Neural progenitor cell (in vitro differentiated cells): ENCODE results near the gene ISCA2. TPM values are rescaled to one million over a fixed set of nuclear protein-coding genes. Genes with fewer than 3 reads are reported as not detected.

Source experiments
- DNase-seq: peaks from one replicate; pipeline ENCODE4 v3.0.0-alpha.2; 2016; ENCODE audit warnings: low spot score
- H2AFZ ChIP-seq: fragments of 200-600 bp; sonication (generic); replicated peaks from 2 replicates; pipeline ENCODE4 v1.6.1; 2016; ENCODE audit warnings: antibody characterized with exemption
- H3F3A ChIP-seq: fragments of 200-600 bp; sonication (generic); 2 replicates; pipeline ENCODE4 v1.6.1; 2016; ENCODE audit warnings: antibody characterized with exemption, low read depth
- H3K27ac ChIP-seq: fragments of 200-600 bp; sonication (generic); 2 replicates; pipeline ENCODE4 v1.5.1; 2016; ENCODE audit warnings: mild to moderate bottlenecking
- H3K27me3 ChIP-seq: fragments of 200-600 bp; sonication (generic); 2 replicates; pipeline ENCODE4 v1.6.1; 2016; ENCODE audit warnings: mild to moderate bottlenecking, moderate library complexity
- H3K36me3 ChIP-seq: fragments of 200-600 bp; sonication (generic); 2 replicates; pipeline ENCODE4 v1.5.1; 2016
- H3K4me1 ChIP-seq: fragments of 200-600 bp; sonication (generic); 2 replicates; pipeline ENCODE4 v1.6.1; 2016; ENCODE audit warnings: mixed run types
- H3K4me2 ChIP-seq: fragments of 200-600 bp; sonication (generic); 2 replicates; pipeline ENCODE4 v1.6.1; 2016
- H3K4me3 ChIP-seq: fragments of 200-600 bp; sonication (generic); 2 replicates; pipeline ENCODE4 v1.5.1; 2016
- H3K79me2 ChIP-seq: fragments of 200-600 bp; sonication (generic); 2 replicates; pipeline ENCODE4 v1.6.1; 2016; ENCODE audit warnings: low read depth
- H3K9ac ChIP-seq: fragments of 200-600 bp; sonication (generic); 2 replicates; pipeline ENCODE4 v1.6.1; 2016
- H3K9me3 ChIP-seq: fragments of 200-600 bp; sonication (generic); 2 replicates; pipeline ENCODE4 v1.5.1; 2016; ENCODE audit warnings: low read depth
- H4K20me1 ChIP-seq: fragments of 200-600 bp; sonication (generic); 2 replicates; pipeline ENCODE4 v1.6.1; 2016; ENCODE audit warnings: low read depth
- H3K27ac Mint-ChIP-seq: 3 replicates; pipeline ENCODE4 v1.8.0; 2021; ENCODE audit warnings: mixed read lengths
- H3K27me3 Mint-ChIP-seq: 2 replicates; pipeline ENCODE4 v1.8.0; 2022; ENCODE audit warnings: low read depth, mild to moderate bottlenecking, inconsistent platforms, moderate library complexity, mixed read lengths; ENCODE audit not compliant: insufficient read depth
- H3K36me3 Mint-ChIP-seq: 3 replicates; pipeline ENCODE4 v1.8.0; 2021; ENCODE audit warnings: mixed read lengths
- H3K4me1 Mint-ChIP-seq: 3 replicates; pipeline ENCODE4 v1.8.0; 2021; ENCODE audit warnings: mixed read lengths
- H3K4me3 Mint-ChIP-seq: 3 replicates; pipeline ENCODE4 v1.8.0; 2021; ENCODE audit warnings: mild to moderate bottlenecking, moderate library complexity, mixed read lengths
- H3K9me3 Mint-ChIP-seq: 3 replicates; pipeline ENCODE4 v1.8.0; 2020; ENCODE audit warnings: mixed read lengths
- EZH2 ChIP-seq: fragments of 200-600 bp; sonication (generic); IDR thresholded peaks from 2 replicates; pipeline ENCODE4 v1.6.1; 2017; ENCODE audit warnings: antibody characterized with exemption, mild to moderate bottlenecking, moderate library complexity
- EZH2phosphoT487 ChIP-seq: fragments of 200-600 bp; sonication (generic); IDR thresholded peaks from 2 replicates; pipeline ENCODE4 v1.6.1; 2017; ENCODE audit warnings: antibody characterized with exemption
- total RNA-seq: library from RNA; depleted of rRNA; stranded (reverse); fragments of >200 nt; gene quantifications from 2 replicates; pipeline ENCODE4 v1.2.3, GENCODE V29; 2015; ENCODE audit warnings: low replicate concordance
- TF ChIP-seq, protein P1 (sequence below): fragments of 200-600 bp; sonication (generic); IDR thresholded peaks from 2 replicates; pipeline ENCODE4 v1.5.1; 2017; ENCODE audit warnings: antibody characterized with exemption, mild to moderate bottlenecking

The ISCA2 gene
- total RNA-seq, 1 donor from 2014 or later, result 45.5 TPM

GRCh38 chr14:74507085-74507484, 13.5 kb downstream of the ISCA2 start:
- H3K27ac ChIP-seq, result no peak overlapping the region
- H3K36me3 ChIP-seq, result no peaks in the 10 kb centered on the region
- Mint-ChIP-seq H3K4me3 (no peak overlapping the region), H3K9me3 (no peaks in the 10 kb centered on the region), H3K27me3 (peaks cover 8% of the 10 kb centered on the region), H3K4me1 (peaks cover 41% of the 10 kb centered on the region), H3K27ac (peak overlapping the region; percentile 38), H3K36me3 (no peaks in the 10 kb centered on the region)
- no peak overlapping the region for H3K9ac ChIP-seq
- H3K4me3 ChIP-seq, result no peak overlapping the region
- H3K4me2 ChIP-seq, result no peak overlapping the region
- DNase-seq, result no peak
- no peaks in the 10 kb centered on the region for H4K20me1 ChIP-seq
- no peaks in the 10 kb centered on the region for H3K9me3 ChIP-seq
- H2AFZ ChIP-seq, result no peak overlapping the region
- no peaks in the 10 kb centered on the region for H3K79me2 ChIP-seq
- H3F3A ChIP-seq, result peaks cover under 1% of the 10 kb centered on the region
- H3K27me3 ChIP-seq, result no peaks in the 10 kb centered on the region
- peaks cover 20% of the 10 kb centered on the region for H3K4me1 ChIP-seq
- TF ChIP-seq, protein P1, sequence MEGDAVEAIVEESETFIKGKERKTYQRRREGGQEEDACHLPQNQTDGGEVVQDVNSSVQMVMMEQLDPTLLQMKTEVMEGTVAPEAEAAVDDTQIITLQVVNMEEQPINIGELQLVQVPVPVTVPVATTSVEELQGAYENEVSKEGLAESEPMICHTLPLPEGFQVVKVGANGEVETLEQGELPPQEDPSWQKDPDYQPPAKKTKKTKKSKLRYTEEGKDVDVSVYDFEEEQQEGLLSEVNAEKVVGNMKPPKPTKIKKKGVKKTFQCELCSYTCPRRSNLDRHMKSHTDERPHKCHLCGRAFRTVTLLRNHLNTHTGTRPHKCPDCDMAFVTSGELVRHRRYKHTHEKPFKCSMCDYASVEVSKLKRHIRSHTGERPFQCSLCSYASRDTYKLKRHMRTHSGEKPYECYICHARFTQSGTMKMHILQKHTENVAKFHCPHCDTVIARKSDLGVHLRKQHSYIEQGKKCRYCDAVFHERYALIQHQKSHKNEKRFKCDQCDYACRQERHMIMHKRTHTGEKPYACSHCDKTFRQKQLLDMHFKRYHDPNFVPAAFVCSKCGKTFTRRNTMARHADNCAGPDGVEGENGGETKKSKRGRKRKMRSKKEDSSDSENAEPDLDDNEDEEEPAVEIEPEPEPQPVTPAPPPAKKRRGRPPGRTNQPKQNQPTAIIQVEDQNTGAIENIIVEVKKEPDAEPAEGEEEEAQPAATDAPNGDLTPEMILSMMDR, result no peak
- TF ChIP-seq EZH2 (no peak), EZH2phosphoT487 (no peak)

DNA sequence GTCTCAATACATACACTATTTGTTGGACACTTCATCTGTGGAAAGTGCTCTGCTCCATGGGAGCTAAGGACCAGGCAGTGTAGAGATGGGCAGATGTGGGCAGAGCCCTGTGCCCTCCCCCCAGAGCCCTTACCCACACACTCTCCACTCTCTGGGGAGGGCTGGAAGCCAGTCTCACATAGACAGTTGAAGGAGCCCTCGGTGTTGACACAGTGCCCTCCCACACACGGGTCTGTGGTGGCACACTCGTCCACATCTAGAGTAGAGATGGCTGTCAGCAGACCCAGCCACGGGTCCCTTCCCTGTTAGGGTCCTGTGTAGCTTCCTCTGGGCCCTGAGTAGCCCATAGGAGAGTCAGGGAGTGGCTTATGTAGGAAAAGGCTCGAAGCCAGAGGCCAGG, 14.3 kb downstream of the ISCA2 start:
- no peaks in the 10 kb centered on the region for H3K36me3 Mint-ChIP-seq
- DNase-seq, result no peak
- H2AFZ ChIP-seq, result no peak overlapping the region

GRCh38 chr14:74508292-74508731, 14.7 kb downstream of the ISCA2 start:
- no peaks in the 10 kb centered on the region for H4K20me1 ChIP-seq
- Mint-ChIP-seq H3K27me3 (peaks cover 10% of the 10 kb centered on the region), H3K4me3 (no peak overlapping the region), H3K9me3 (no peaks in the 10 kb centered on the region), H3K36me3 (no peaks in the 10 kb centered on the region), H3K27ac (no peak overlapping the region), H3K4me1 (peaks cover 40% of the 10 kb centered on the region)
- no peaks in the 10 kb centered on the region for H3K79me2 ChIP-seq
- no peaks in the 10 kb centered on the region for H3F3A ChIP-seq
- no peak overlapping the region for H2AFZ ChIP-seq
- peak overlapping the region; percentile 45 for H3K4me2 ChIP-seq
- H3K4me1 ChIP-seq, result peaks cover 16% of the 10 kb centered on the region
- H3K9me3 ChIP-seq, result no peaks in the 10 kb centered on the region
- TF ChIP-seq EZH2, result no peak
- TF ChIP-seq, protein P1, result peak; percentile 69
- no peaks in the 10 kb centered on the region for H3K27me3 ChIP-seq
- no peak overlapping the region for H3K9ac ChIP-seq
- H3K36me3 ChIP-seq, result no peaks in the 10 kb centered on the region
- no peak overlapping the region for H3K4me3 ChIP-seq
- peak; percentile 77 for DNase-seq
- no peak overlapping the region for H3K27ac ChIP-seq

More for the DNA sequence above, 14.3 kb downstream of the ISCA2 start:
- Histone ChIP-seq H3K36me3 (no peaks in the 10 kb centered on the region), H3K4me2 (no peak overlapping the region), H3K9ac (no peak overlapping the region), H3K79me2 (no peaks in the 10 kb centered on the region), H3K9me3 (no peaks in the 10 kb centered on the region), H3K27ac (no peak overlapping the region), H3K27me3 (no peaks in the 10 kb centered on the region), H3F3A (no peaks in the 10 kb centered on the region), H3K4me3 (no peak overlapping the region), H4K20me1 (no peaks in the 10 kb centered on the region), H3K4me1 (peaks cover 16% of the 10 kb centered on the region)
- H3K27me3 Mint-ChIP-seq, result peaks cover 10% of the 10 kb centered on the region
- H3K9me3 Mint-ChIP-seq, result no peaks in the 10 kb centered on the region
- H3K27ac Mint-ChIP-seq, result peak overlapping the region; percentile 34
- no peak overlapping the region for H3K4me3 Mint-ChIP-seq
- no peak for TF ChIP-seq EZH2phosphoT487
- TF ChIP-seq, protein P1, result no peak
- no peak for TF ChIP-seq EZH2
- peaks cover 38% of the 10 kb centered on the region for H3K4me1 Mint-ChIP-seq
